A549 (cell line): ENCODE measurements around the gene AKAP8L. TPM values are rescaled to one million over a fixed set of nuclear protein-coding genes. Genes with fewer than 3 reads are reported as not detected.

Source experiments
- ATAC-seq, 2 experiments: fragments of 200-7000 bp in 1 of 2; fragments of >200 bp in 1 of 2; cut with Nextera tagmentation in 1 of 2; cut with Tn5 transposase in 1 of 2; 3 replicates each; pipeline versions ENCODE4 v1.8.0 to v1.9.1; 2018 to 2020; ENCODE audit warnings: mild to moderate bottlenecking in 1 of 2, moderate library complexity in 1 of 2
- CTCF ChIA-PET: fragments of 300-600 bp; sonication (Branson Sonifier 250); formaldehyde crosslinking; extraction: SDS; loops from one replicate; lab custom pipeline; 2021; ENCODE audit warnings: antibody characterized with exemption, inconsistent platforms; lab: Yijun Ruan, JAX
- POLR2A ChIA-PET: fragments of 350-600 bp; formaldehyde crosslinking; extraction: SDS; loops from one replicate; lab custom pipeline; 2021; ENCODE audit warnings: antibody characterized with exemption, inconsistent platforms; lab: Yijun Ruan, JAX
- DNase-seq, 2 experiments: peaks; one replicate each; pipeline versions ENCODE4 v3.0.0 to v3.0.0-alpha.2; 2011 to 2016; ENCODE audit warnings: low read depth in 1 of 2, low spot score in 1 of 2
- FAIRE-seq: peaks from 2 replicates; lab custom pipeline; 2011; peaks lifted over from hg19 to GRCh38; lab: Jason Lieb, UNC
- H3K27ac ChIP-seq, 2 experiments: fragments of >200 bp; sonication (Bioruptor Twin); formaldehyde crosslinking; 3 replicates each; pipeline ENCODE4 v1.5.1; 2016 to 2017
- H3K4me1 ChIP-seq: fragments of >200 bp; sonication (Bioruptor Twin); formaldehyde crosslinking; 3 replicates; pipeline ENCODE4 v1.6.1; 2016
- H3K4me2 ChIP-seq: fragments of >200 bp; sonication (Bioruptor Twin); formaldehyde crosslinking; 3 replicates; pipeline ENCODE4 v1.6.1; 2016
- H3K4me3 ChIP-seq: fragments of >200 bp; sonication (Bioruptor Twin); formaldehyde crosslinking; 3 replicates; pipeline ENCODE4 v1.5.1; 2016
- H3K9me3 ChIP-seq: fragments of >200 bp; sonication (Bioruptor Twin); formaldehyde crosslinking; 3 replicates; pipeline ENCODE4 v1.6.1; 2016
- ATOH8 ChIP-seq: fragments of 250-450 bp; sonication (Bioruptor Pico); IDR thresholded peaks from 2 replicates; pipeline ENCODE4 v1.5.0; 2020; ENCODE audit warnings: low read depth, mild to moderate bottlenecking, moderate library complexity
- BCL3 ChIP-seq: fragments of >200 bp; sonication (Bioruptor Twin); formaldehyde crosslinking; IDR thresholded peaks from 3 replicates; pipeline ENCODE4 v1.6.1; 2016
- CBX8 ChIP-seq: fragments of 200-600 bp; sonication (generic); IDR thresholded peaks from 2 replicates; pipeline ENCODE4 v1.6.1; 2016
- CEBPB ChIP-seq, 2 experiments: fragments of >200 bp in 1 of 2; sonication (Bioruptor Twin) in 1 of 2; formaldehyde crosslinking in 1 of 2; IDR thresholded peaks; 2 replicates each; pipeline ENCODE4 v1.6.1; 2012 to 2016
- CTCF ChIP-seq: fragments of >200 bp; sonication (Bioruptor Twin); formaldehyde crosslinking; IDR thresholded peaks from 3 replicates; pipeline ENCODE4 v1.5.1; 2016
- EP300 ChIP-seq, 2 experiments: fragments of >200 bp; sonication (Bioruptor Twin); formaldehyde crosslinking; IDR thresholded peaks; 2 replicates in 1 of 2; 3 replicates in 1 of 2; pipeline ENCODE4 v1.6.1; 2016 to 2017
- FOSL2 ChIP-seq, 2 experiments: fragments of 450-650 bp in 1 of 2; fragments of >200 bp in 1 of 2; sonication (Bioruptor Twin) in 1 of 2; formaldehyde crosslinking; IDR thresholded peaks; 2 replicates each; pipeline versions ENCODE4 v1.5.0 to v1.6.1; 2016 to 2020; ENCODE audit warnings: mild to moderate bottlenecking in 1 of 2, moderate library complexity in 1 of 2
- HEYL ChIP-seq: fragments of 250-450 bp; sonication (Bioruptor Pico); IDR thresholded peaks from 2 replicates; pipeline ENCODE4 v1.8.0; 2021; ENCODE audit warnings: mild to moderate bottlenecking, moderate library complexity
- HOXB13 ChIP-seq: fragments of 250-450 bp; sonication (Bioruptor Pico); IDR thresholded peaks from 2 replicates; pipeline ENCODE4 v1.5.0; 2020; ENCODE audit warnings: low read depth, mild to moderate bottlenecking, moderate library complexity
- KDM5A ChIP-seq: fragments of 200-600 bp; sonication (generic); IDR thresholded peaks from 2 replicates; pipeline ENCODE4 v1.6.1; 2016; ENCODE audit warnings: antibody characterized with exemption, mild to moderate bottlenecking
- MAZ ChIP-seq: fragments of 150-350 bp; IDR thresholded peaks from 2 replicates; pipeline ENCODE4 v1.6.1; 2014; ENCODE audit warnings: antibody characterized with exemption, low read depth, low read length, borderline replicate concordance
- NFE2L2 ChIP-seq: fragments of 150-350 bp; conservative IDR thresholded peaks from 2 replicates; pipeline ENCODE4 v1.6.1; 2014; ENCODE audit warnings: low read length
- NPAS2 ChIP-seq: fragments of 250-450 bp; sonication (Bioruptor Pico); IDR thresholded peaks from 2 replicates; pipeline ENCODE4 v1.8.0; 2022; ENCODE audit warnings: mild to moderate bottlenecking, moderate library complexity, borderline replicate concordance
- NR3C1 ChIP-seq: fragments of >200 bp; sonication (Bioruptor Twin); formaldehyde crosslinking; IDR thresholded peaks from 3 replicates; pipeline ENCODE4 v1.6.1; 2017
- POLR2AphosphoS2 ChIP-seq: conservative IDR thresholded peaks from 2 replicates; pipeline ENCODE4 v1.6.1; 2012; ENCODE audit warnings: low read length, improper control_type of control experiment, inconsistent platforms
- REST ChIP-seq: fragments of 200-600 bp; sonication (generic); IDR thresholded peaks from 2 replicates; pipeline ENCODE4 v1.6.1; 2016; ENCODE audit warnings: antibody characterized with exemption, mild to moderate bottlenecking, moderate library complexity
- RFX5 ChIP-seq: fragments of 450-650 bp; IDR thresholded peaks from 2 replicates; pipeline ENCODE4 v1.7.1; 2014; ENCODE audit warnings: antibody characterized with exemption, mild to moderate bottlenecking, moderate library complexity
- SMC3 ChIP-seq: fragments of >200 bp; sonication (Bioruptor Twin); formaldehyde crosslinking; IDR thresholded peaks from 3 replicates; pipeline ENCODE4 v1.6.1; 2018; ENCODE audit warnings: inconsistent platforms
- SREBF2 ChIP-seq: fragments of 450-650 bp; IDR thresholded peaks from 2 replicates; pipeline ENCODE4 v1.6.1; 2014; ENCODE audit warnings: mild to moderate bottlenecking, moderate library complexity
- WGBS: methylation state at CpG from one replicate; pipeline ENCODE4 v1.1.6; 2017; ENCODE audit errors: missing lambda C conversion rate; 5-methylcytosine and 5-hydroxymethylcytosine counted together
- polyA plus RNA-seq, 4 experiments: library from polyadenylated mRNA; depleted of rRNA in 3 of 4; stranded (reverse); fragments of >200 nt; fragmentation: RNase III in 1 of 4; extraction: RNeasy Plus Mini Kit Qiagen cat#74134 plus additional on column Dnase treatment in 1 of 4; gene quantifications; 2 replicates in 3 of 4; 3 replicates in 1 of 4; pipeline ENCODE4 v1.2.3, GENCODE V29; 2011 to 2017

Gene AKAP8L
- polyA plus RNA-seq, 2 of the 4 experiments (the other 2 are of a cell fraction), result 28.4 to 42.9 TPM

- POLR2A ChIA-PET, result no interaction called here
- CTCF ChIA-PET, result no interaction called here
- H3K4me2 ChIP-seq, result no peak overlapping the region
- FAIRE-seq (no peak), ATAC-seq (no peak), DNase-seq (no peak)
- no peaks in the 10 kb centered on the region for H3K9me3 ChIP-seq
- H3K4me3 ChIP-seq, result no peak overlapping the region
- no peak for TF ChIP-seq RFX5
- peaks cover 11% of the 10 kb centered on the region for H3K4me1 ChIP-seq
- no peak overlapping the region for H3K27ac ChIP-seq
- 95% methylated on average over 15 of the region's 21 CpGs for WGBS
Measured at GRCh38 chr19:15374105-15374651, 44.6 kb downstream of the AKAP8L start.

- H3K4me3 ChIP-seq, result no peak overlapping the region
- ATAC-seq (no peak), DNase-seq (no peak), FAIRE-seq (no peak)
- TF ChIP-seq SREBF2 (no peak), CEBPB (IDR thresholded peaks at IDR 0.05) (no peak), MAZ (no peak)
- no peaks in the 10 kb centered on the region for H3K9me3 ChIP-seq
- no peak overlapping the region for H3K27ac ChIP-seq
- no peak overlapping the region for H3K4me2 ChIP-seq
- CTCF ChIA-PET, result no interaction called here
- WGBS, result 89% methylated on average over 11 of the region's 22 CpGs
- POLR2A ChIA-PET, result no interaction called here
- H3K4me1 ChIP-seq, result peaks cover 11% of the 10 kb centered on the region
Measured at GRCh38 chr19:15373644-15374043, 45.1 kb downstream of the AKAP8L start.

- Histone ChIP-seq H3K9me3 (no peaks in the 10 kb centered on the region), H3K4me1 (peaks cover 11% of the 10 kb centered on the region), H3K4me3 (no peak overlapping the region), H3K27ac (no peak overlapping the region), H3K4me2 (no peak overlapping the region)
- ATAC-seq (no peak), FAIRE-seq (no peak), DNase-seq (no peak)
- ChIA-PET CTCF (no interaction called here), POLR2A (no interaction called here)
- TF ChIP-seq NPAS2 (CRISPR knock-in tag) (no peak), KDM5A (no peak), NR3C1 (no peak), CTCF (no peak), POLR2AphosphoS2 (no peak), HEYL (CRISPR knock-in tag) (no peak)
- 96% methylated on average over 12 of the region's 30 CpGs for WGBS
Measured at GRCh38 chr19:15372891-15373301, 45.9 kb downstream of the AKAP8L start.

- POLR2A ChIA-PET, result no interaction called here
- no peak for FAIRE-seq
Measured at GRCh38 chr19:15372470-15372869, 46.3 kb downstream of the AKAP8L start.

More at GRCh38 chr19:15372470-15372869, 46.3 kb downstream of the AKAP8L start:
- H3K9me3 ChIP-seq, result no peaks in the 10 kb centered on the region
- CTCF ChIA-PET, result no interaction called here
- no peak for TF ChIP-seq FOSL2 (IDR thresholded peaks at IDR 0.05)
- no peak for TF ChIP-seq FOSL2 (CRISPR knock-in tag; IDR thresholded peaks at IDR 0.05)
- TF ChIP-seq CBX8, result no peak
- TF ChIP-seq MAZ, result no peak
- no peak for TF ChIP-seq NFE2L2
- TF ChIP-seq NR3C1, result no peak
- TF ChIP-seq SREBF2, result no peak
- TF ChIP-seq HOXB13, result no peak
- TF ChIP-seq EP300 (IDR thresholded peaks at IDR 0.05), result no peak
- no peak for TF ChIP-seq BCL3
- no peak for TF ChIP-seq ATOH8
- no peak for TF ChIP-seq KDM5A
- no peak for TF ChIP-seq REST
- TF ChIP-seq SMC3, result no peak
- no peak for DNase-seq
- no peak overlapping the region for H3K4me2 ChIP-seq
- H3K4me1 ChIP-seq, result peaks cover 8% of the 10 kb centered on the region
- no peak overlapping the region for H3K27ac ChIP-seq
- H3K4me3 ChIP-seq, result no peak overlapping the region
- ATAC-seq, result no peak
- 96% methylated on average over 12 of the region's 14 CpGs for WGBS
